Vagina (tissue), 2 donors: ENCODE results near the gene LYL1. TPM values are rescaled to one million over a fixed set of nuclear protein-coding genes. Genes with fewer than 3 reads are reported as not detected.

Experiments used
- DNase-seq, 2 donors: peaks; one replicate each; pipeline ENCODE4 v3.0.0-alpha.2; 2017; ENCODE audit errors: extremely low spot score in 2 of 2
- H3K27ac ChIP-seq: fragments of 200-600 bp; sonication (generic); one replicate; pipeline ENCODE4 v1.5.1; 2019
- H3K27me3 ChIP-seq: fragments of 200-600 bp; sonication (generic); one replicate; pipeline ENCODE4 v1.5.1; 2019
- H3K36me3 ChIP-seq, 2 donors: fragments of 200-600 bp; sonication (generic); one replicate each; pipeline ENCODE4 v1.5.1; 2017 to 2019
- H3K4me1 ChIP-seq: fragments of 200-600 bp; sonication (generic); one replicate; pipeline ENCODE4 v1.5.1; 2019
- H3K4me3 ChIP-seq, 2 donors: fragments of 200-600 bp; sonication (generic); 1 replicate in 1 of 2; 2 replicates in 1 of 2; pipeline ENCODE4 v1.5.1; 2016 to 2019
- H3K9me3 ChIP-seq: fragments of 200-600 bp; sonication (generic); one replicate; pipeline ENCODE4 v1.5.1; 2019
- CTCF ChIP-seq, 3 experiments: fragments of 450-650 bp in 2 of 3; fragments of 200-600 bp in 1 of 3; sonication (generic) in 1 of 3; IDR thresholded peaks; one replicate each; pipeline ENCODE4 v1.5.1; 2017 to 2019; ENCODE audit warnings: antibody characterized with exemption in 3 of 3, mild to moderate bottlenecking in 2 of 3, moderate library complexity in 2 of 3
- POLR2A ChIP-seq, 2 donors: fragments of 450-650 bp; IDR thresholded peaks; one replicate each; pipeline ENCODE4 v1.6.1; 2017; ENCODE audit warnings: antibody characterized with exemption in 2 of 2, mild to moderate bottlenecking in 2 of 2, moderate library complexity in 2 of 2
- POLR2AphosphoS5 ChIP-seq, 2 donors: sonication (generic); formaldehyde crosslinking; IDR thresholded peaks; one replicate each; pipeline ENCODE4 v1.9.0; 2017; ENCODE audit warnings: antibody characterized with exemption in 2 of 2, mild to moderate bottlenecking in 2 of 2, low read depth in 1 of 2; ENCODE audit not compliant: insufficient read depth in 1 of 2
- intact Hi-C: fragments of 100-400 bp; cut with DNase I; formaldehyde crosslinking; loops from one replicate; pipeline ENCODE4 v1.15.1; 2023
- total RNA-seq: library from RNA; depleted of rRNA; stranded (reverse); fragments of >200 nt; gene quantifications from one replicate; pipeline ENCODE4 v1.2.3, GENCODE V29; 2016

LYL1 gene
- total RNA-seq, 1 donor from 2014 or later = 11.5 TPM

GRCh38 chr19:13138171-13138915 lies 35.7 kb upstream of the LYL1 start:
- H3K36me3 ChIP-seq = peaks cover 0 to 46% of the 10 kb centered on the region in 2 donors
- DNase-seq = no peak
- intact Hi-C loops = no loop called here
- H3K9me3 ChIP-seq = no peaks in the 10 kb centered on the region
- no peak for TF ChIP-seq POLR2AphosphoS5 (IDR thresholded peaks at IDR 0.05; ENCODE audit: insufficient read depth in 1 of 2, low read depth in 1 of 2)
- no peak for TF ChIP-seq POLR2A (IDR thresholded peaks at IDR 0.05)
- TF ChIP-seq CTCF (IDR thresholded peaks at IDR 0.05) = no peak
- no peaks in the 10 kb centered on the region for H3K4me1 ChIP-seq
- H3K27ac ChIP-seq = no peak overlapping the region
- no peak overlapping the region for H3K4me3 ChIP-seq
- no peaks in the 10 kb centered on the region for H3K27me3 ChIP-seq

- no peaks in the 10 kb centered on the region for H3K27me3 ChIP-seq
- no peaks in the 10 kb centered on the region for H3K9me3 ChIP-seq
- intact Hi-C loops = no loop called here
- peaks cover 0 to 46% of the 10 kb centered on the region in 2 donors for H3K36me3 ChIP-seq
- H3K4me3 ChIP-seq = no peak overlapping the region
- H3K4me1 ChIP-seq = no peaks in the 10 kb centered on the region
- no peak overlapping the region for H3K27ac ChIP-seq
- no peak for DNase-seq
- TF ChIP-seq POLR2A (IDR thresholded peaks at IDR 0.05) (no peak), POLR2AphosphoS5 (IDR thresholded peaks at IDR 0.05; ENCODE audit: insufficient read depth in 1 of 2, low read depth in 1 of 2) (no peak), CTCF (IDR thresholded peaks at IDR 0.05) (no peak)
Measured at GRCh38 chr19:13137290-13137794, 34.7 kb upstream of the LYL1 start.

- Histone ChIP-seq H3K27ac (no peak overlapping the region), H3K4me1 (no peaks in the 10 kb centered on the region), H3K27me3 (no peaks in the 10 kb centered on the region), H3K36me3 (peaks cover 0 to 46% of the 10 kb centered on the region in 2 donors), H3K4me3 (no peak overlapping the region), H3K9me3 (no peaks in the 10 kb centered on the region)
- no peak for TF ChIP-seq CTCF (IDR thresholded peaks at IDR 0.05)
- no peak for TF ChIP-seq POLR2A (IDR thresholded peaks at IDR 0.05)
- TF ChIP-seq POLR2AphosphoS5 (IDR thresholded peaks at IDR 0.05; ENCODE audit: insufficient read depth in 1 of 2, low read depth in 1 of 2) = no peak
- intact Hi-C loops = no loop called here
- no peak for DNase-seq
Measured at GRCh38 chr19:13135068-13136062, 32.7 kb upstream of the LYL1 start.

GRCh38 chr19:13134626-13135025 lies 32.0 kb upstream of the LYL1 start:
- Histone ChIP-seq H3K4me1 (no peaks in the 10 kb centered on the region), H3K4me3 (no peak overlapping the region), H3K36me3 (peaks cover 0 to 41% of the 10 kb centered on the region in 2 donors), H3K27ac (no peak overlapping the region), H3K27me3 (no peaks in the 10 kb centered on the region), H3K9me3 (no peaks in the 10 kb centered on the region)
- intact Hi-C loops = no loop called here
- DNase-seq = no peak
- TF ChIP-seq POLR2AphosphoS5 (IDR thresholded peaks at IDR 0.05; ENCODE audit: insufficient read depth in 1 of 2, low read depth in 1 of 2) (no peak), POLR2A (IDR thresholded peaks at IDR 0.05) (no peak)

- Histone ChIP-seq H3K27me3 (no peaks in the 10 kb centered on the region), H3K27ac (no peak overlapping the region), H3K4me3 (no peak overlapping the region), H3K4me1 (no peaks in the 10 kb centered on the region), H3K9me3 (no peaks in the 10 kb centered on the region), H3K36me3 (peaks cover 0 to 32% of the 10 kb centered on the region in 2 donors)
- intact Hi-C loops = no loop called here
- TF ChIP-seq POLR2AphosphoS5 (IDR thresholded peaks at IDR 0.05; ENCODE audit: insufficient read depth in 1 of 2, low read depth in 1 of 2) = no peak
- TF ChIP-seq POLR2A (IDR thresholded peaks at IDR 0.05) = no peak
- TF ChIP-seq CTCF (IDR thresholded peaks at IDR 0.05) = no peak
- no peak for DNase-seq
Measured at GRCh38 chr19:13133241-13133870, 30.7 kb upstream of the LYL1 start.
